ENCODE results near the gene FAM169A. TPM values are rescaled to one million over a fixed set of nuclear protein-coding genes. Genes with fewer than 3 reads are reported as not detected.
"Not testable (repeated sequence)": the region's sequence is repeated elsewhere in the genome, so short reads cannot be mapped to it uniquely, and the experiment has no call there.

FAM169A gene
- total RNA-seq, 3 donors from 2014 or later: 2.7 to 4.1 (median 2.9) TPM

- no peaks in the 10 kb centered on the region for H3K4me1 ChIP-seq (ENCODE audit: low read depth)
- DNase-seq (no peak), ATAC-seq (no peak)
- TF ChIP-seq CTCF (IDR thresholded peaks at IDR 0.05): no peak
- intact Hi-C loops (cut with DNase I, micrococcal nuclease): no loop called here
- no peak overlapping the region for H3K4me3 ChIP-seq
- H3K9me3 ChIP-seq: no peaks in the 10 kb centered on the region
- H3K36me3 ChIP-seq (ENCODE audit: low read depth): no peaks in the 10 kb centered on the region
These were observed 19.0 kb upstream of the FAM169A start for GRCh38 chr5:74885170-74885569.

DNA sequence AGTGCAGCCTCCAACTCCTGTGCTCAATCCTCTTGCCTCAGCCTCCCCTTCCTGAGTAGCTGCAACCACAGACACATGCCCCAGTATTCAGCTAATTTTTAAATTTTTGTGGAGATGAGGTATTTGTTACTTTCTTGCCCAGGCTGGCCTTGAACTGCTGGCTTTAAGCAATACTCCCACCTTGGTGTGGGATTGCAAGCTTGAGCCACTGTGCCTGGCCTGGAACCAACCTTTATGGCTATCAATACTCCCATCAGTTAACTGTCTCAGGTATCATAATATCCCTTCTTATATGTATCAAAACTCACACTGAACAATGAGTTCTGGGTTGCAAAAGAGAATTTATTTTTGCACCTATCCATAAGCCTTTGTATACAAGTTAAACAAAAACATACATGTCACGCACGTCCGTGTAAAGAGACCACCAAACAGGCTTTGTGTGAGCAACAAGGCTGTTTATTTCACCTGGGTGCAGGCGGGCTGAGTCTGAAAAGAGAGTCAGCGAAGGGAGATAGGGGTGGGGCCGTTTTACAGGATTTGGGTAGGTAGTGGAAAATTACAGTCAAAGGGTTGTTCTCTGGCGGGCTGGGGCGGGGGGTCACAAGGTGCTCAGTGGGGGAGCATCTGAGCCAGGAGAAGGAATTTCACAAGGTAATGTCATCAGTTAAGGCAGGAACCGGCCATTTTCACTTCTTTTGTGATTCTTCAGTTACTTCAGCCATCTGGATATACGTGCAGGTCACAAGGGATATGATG lies 16.4 kb upstream of the FAM169A start:
- H3K4me1 ChIP-seq (ENCODE audit: low read depth); intact Hi-C loops (cut with DNase I, micrococcal nuclease); H3K4me3 ChIP-seq; ATAC-seq; H3K36me3 ChIP-seq (ENCODE audit: low read depth); H3K9me3 ChIP-seq; DNase-seq: not testable (repeated sequence)

DNA sequence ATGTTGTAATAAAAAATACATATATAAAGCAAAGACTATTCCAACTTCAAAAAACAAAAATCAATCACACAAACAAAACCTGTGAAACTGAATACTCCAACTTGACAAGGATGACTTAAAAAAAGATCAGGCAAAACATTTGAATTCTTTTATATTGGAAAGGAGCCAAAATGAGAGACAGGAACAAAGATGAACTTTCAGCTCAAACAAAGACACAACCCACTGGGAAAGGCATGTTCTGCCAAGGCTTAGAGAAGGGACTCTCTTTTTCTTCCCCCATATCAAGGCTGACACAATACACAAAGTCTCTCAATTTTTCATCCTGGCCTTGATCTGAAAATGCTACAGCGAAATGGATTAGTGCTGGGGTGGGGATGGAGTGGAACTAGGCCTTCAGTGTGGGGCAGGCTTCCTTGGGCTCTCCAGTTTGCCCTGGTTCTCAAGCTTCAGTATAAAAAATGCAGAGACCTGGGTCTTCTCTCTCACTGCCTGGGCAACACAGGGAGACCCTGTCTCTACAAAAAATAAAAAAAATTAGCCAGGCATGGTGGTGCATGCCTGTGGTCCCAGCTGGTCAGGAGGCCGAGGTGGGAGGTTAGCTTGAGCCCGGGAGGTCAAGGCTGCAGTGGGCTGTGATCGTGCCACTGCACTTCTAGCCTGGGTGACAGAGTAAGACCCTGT lies 11.6 kb upstream of the FAM169A start:
- DNase-seq: no peak
- Histone ChIP-seq H3K4me3 (no peak overlapping the region), H3K36me3 (ENCODE audit: low read depth) (no peaks in the 10 kb centered on the region), H3K4me1 (ENCODE audit: low read depth) (no peaks in the 10 kb centered on the region), H3K9me3 (no peaks in the 10 kb centered on the region)
- intact Hi-C loops (cut with DNase I, micrococcal nuclease): no loop called here
- TF ChIP-seq CTCF (IDR thresholded peaks at IDR 0.05): no peak
- no peak for ATAC-seq

GRCh38 chr5:74875994-74876791 lies 10.0 kb upstream of the FAM169A start:
- TF ChIP-seq CTCF (IDR thresholded peaks at IDR 0.05): no peak
- DNase-seq (no peak), ATAC-seq (no peak)
- H3K36me3 ChIP-seq (ENCODE audit: low read depth): no peaks in the 10 kb centered on the region
- H3K4me3 ChIP-seq: no peak overlapping the region
- no peaks in the 10 kb centered on the region for H3K4me1 ChIP-seq (ENCODE audit: low read depth)
- intact Hi-C loops (cut with DNase I, micrococcal nuclease): no loop called here
- no peaks in the 10 kb centered on the region for H3K9me3 ChIP-seq

GRCh38 chr5:74873525-74874249 lies 7.5 kb upstream of the FAM169A start:
- no peak for ATAC-seq
- TF ChIP-seq CTCF (IDR thresholded peaks at IDR 0.05): no peak
- Histone ChIP-seq H3K9me3 (no peaks in the 10 kb centered on the region), H3K4me3 (no peak overlapping the region), H3K4me1 (ENCODE audit: low read depth) (no peaks in the 10 kb centered on the region), H3K36me3 (ENCODE audit: low read depth) (no peaks in the 10 kb centered on the region)
- DNase-seq: no peak
- intact Hi-C loops (cut with DNase I, micrococcal nuclease): no loop called here
